T follicular helper cell (primary cell): ENCODE results near the gene CTNNA3.

ENCODE experiments used
- DNase-seq: peaks from one replicate; pipeline ENCODE4 v3.0.0-alpha.2; 2020; ENCODE audit warnings: low read depth

The CTNNA3 gene

DNA sequence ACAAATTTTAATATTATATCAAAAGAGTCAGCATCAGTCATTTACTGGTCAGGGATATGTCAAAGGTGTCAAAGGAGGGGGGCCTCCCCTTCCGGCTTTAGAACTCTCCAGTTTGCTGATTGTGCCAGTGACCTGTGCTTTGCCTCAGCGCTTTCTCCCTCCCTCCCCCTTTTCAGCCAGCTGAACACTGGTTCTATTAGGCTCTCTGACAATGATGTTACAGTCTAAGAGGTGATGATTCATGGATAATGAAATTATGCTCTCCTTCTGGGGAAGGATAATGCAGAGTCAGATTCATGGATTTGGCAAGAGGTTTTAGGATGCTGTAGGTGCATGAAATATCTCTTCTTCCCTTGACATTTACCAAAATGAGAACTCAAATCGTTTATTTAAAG lies 764.0 kb downstream of the CTNNA3 start:
- no peak for DNase-seq

DNA sequence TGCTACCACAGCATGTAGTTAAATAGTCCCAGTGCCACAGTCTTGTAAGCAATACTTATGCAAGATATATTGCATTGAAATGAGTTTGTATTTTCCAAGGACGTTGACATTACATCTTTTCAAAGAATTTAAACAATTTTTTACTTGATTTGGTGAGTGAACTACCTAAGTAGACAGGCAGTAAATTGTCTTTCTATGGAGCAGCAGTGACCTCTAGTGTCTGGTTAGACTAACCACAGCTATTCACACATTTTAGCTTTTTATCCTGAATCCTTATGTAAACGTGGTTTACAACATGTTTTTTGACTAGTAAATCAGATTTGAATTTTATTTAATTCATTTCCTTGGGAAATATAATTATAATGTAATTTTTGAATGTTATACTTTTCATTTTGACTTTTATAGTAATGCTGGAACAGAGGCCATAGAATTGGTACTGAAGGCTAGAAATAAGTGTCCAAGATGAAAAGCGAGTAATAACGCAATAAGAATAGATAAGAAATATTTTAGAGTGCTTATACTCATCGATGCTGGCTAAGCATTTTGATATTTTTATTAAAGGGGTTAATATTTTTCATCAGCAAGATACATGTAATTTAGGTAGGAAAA lies 764.6 kb downstream of the CTNNA3 start:
- no peak for DNase-seq

GRCh38 chr10:66929375-66929774 lies 766.6 kb downstream of the CTNNA3 start:
- no peak for DNase-seq

DNA sequence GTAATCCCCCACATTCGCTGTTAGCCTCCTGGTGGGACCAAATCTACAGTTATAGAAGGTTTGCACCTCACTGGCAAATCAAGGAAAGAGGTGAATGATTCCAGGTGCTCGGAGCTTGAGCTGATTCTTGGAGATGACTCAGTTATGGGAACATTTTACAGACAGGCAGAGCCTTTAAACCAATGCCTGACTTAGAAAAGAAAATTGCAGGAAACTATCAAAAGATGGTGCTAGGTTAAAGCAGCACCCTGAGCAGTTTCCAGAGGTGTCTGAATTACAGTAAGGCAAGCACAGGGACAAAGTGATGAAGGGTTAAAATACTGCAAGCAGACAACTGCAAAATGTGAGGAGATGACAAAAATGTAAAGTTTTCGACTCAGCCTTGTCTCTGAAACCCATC lies 767.2 kb downstream of the CTNNA3 start:
- no peak for DNase-seq

- no peak for DNase-seq
Measured at GRCh38 chr10:66927971-66928770, 767.8 kb downstream of the CTNNA3 start.

GRCh38 chr10:66927251-66927935 lies 768.6 kb downstream of the CTNNA3 start:
- no peak for DNase-seq

- no peak for DNase-seq
Measured at GRCh38 chr10:66926841-66927240, 769.2 kb downstream of the CTNNA3 start.

GRCh38 chr10:66925896-66926715 lies 769.9 kb downstream of the CTNNA3 start, which contains the start of gene LRRTM3:
Gene LRRTM3, plus strand, starts transcription at chr10:66926036.
- no peak for DNase-seq

GRCh38 chr10:66925373-66925772 lies 770.6 kb downstream of the CTNNA3 start:
- DNase-seq = no peak

DNA sequence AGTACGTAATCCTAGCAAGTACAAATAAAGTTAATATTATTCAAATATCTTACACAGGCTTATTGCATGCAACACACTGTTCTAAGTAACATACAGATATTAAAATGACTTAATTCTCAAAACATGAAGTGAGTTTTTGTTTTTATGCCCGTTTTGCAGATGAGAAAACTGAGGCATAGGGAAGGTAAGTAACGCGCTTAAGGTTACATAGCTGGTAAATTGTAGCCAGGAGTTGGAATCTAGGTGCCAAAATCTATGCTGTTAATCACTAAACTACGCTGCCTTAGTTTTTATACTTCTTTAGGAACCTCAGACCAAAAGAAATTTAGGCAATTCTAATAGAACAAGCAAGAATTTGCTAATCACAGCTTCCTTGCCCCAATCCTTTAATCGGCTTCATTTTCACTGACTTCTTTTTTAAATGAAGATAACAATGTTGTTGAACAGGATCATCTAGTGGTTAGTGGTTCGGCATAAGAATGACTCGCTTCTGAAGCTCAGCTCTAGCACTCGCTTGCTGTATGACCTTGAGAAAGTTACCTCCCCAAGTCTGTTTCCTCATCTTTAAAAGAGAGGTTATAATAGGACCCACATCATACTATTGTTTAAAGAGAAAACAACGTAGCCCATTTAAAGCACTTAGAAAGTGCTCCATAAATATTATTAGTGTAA lies 771.2 kb downstream of the CTNNA3 start:
- no peak for DNase-seq

- no peak for DNase-seq
Measured at GRCh38 chr10:66919248-66919647, 776.7 kb downstream of the CTNNA3 start.

GRCh38 chr10:66917104-66917503 lies 778.9 kb downstream of the CTNNA3 start:
- no peak for DNase-seq

GRCh38 chr10:66916030-66916429 lies 780.0 kb downstream of the CTNNA3 start:
- DNase-seq = no peak

- DNase-seq = no peak
Measured at GRCh38 chr10:66910671-66911070, 785.3 kb downstream of the CTNNA3 start.

DNA sequence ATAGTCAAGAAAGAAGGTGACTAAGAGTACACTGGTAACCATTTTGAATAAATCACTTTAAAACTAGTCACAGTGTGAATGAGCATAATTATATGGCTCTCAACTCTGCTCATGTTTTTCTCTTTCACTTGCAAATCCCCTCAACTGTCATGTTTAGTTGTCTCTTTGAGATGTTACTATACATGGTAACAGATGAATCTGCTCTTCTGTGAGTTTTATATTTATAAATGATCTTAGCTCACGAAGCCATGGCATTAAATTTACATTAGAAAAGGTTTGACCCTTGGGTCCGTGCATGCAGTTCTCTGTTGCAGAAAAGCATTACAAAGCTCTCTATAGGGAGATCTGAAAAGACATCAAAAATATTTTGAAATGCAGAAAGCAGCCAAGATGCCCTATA lies 803.1 kb downstream of the CTNNA3 start:
- no peak for DNase-seq

- DNase-seq = no peak
Measured at GRCh38 chr10:66888237-66888636, 807.8 kb downstream of the CTNNA3 start.

DNA sequence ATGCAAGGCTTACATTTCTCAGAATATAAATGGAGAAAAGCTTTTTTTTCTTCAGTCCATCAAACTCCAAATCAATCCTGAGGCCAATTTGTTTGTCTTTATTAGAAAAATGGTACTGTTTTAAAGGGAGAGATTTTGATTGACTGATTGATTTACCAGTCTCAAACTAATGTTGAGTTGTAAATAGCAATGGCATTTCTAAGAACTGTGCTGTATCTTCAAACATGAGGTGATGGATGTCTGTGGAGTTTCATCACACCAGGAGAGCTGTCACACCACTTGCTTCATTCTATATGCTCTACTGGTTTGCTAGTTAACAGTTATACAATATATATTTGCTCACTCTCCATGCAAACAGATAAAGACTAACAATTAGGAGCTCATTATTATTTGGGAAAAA lies 809.1 kb downstream of the CTNNA3 start:
- DNase-seq = no peak

- DNase-seq = no peak
Measured at GRCh38 chr10:66882271-66882670, 813.7 kb downstream of the CTNNA3 start.

DNA sequence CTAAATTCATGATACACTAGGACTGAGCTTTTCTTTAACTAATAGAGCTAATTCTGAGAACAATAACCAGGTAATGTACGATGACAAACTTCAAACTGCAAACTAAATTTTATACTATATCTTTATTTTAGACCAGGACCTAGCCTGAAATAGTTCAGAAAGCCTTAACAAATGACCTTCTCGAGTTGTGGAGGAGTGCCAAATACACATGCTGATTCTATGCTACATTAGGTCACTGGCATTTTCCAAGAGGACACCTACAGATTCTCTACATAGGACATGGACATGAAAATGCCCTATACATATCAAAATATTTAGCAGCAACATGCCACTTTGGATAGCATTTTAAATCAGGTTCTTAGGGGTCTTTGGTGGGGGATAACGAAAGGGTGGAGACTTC lies 814.2 kb downstream of the CTNNA3 start:
- DNase-seq = no peak

GRCh38 chr10:66880826-66881225 lies 815.2 kb downstream of the CTNNA3 start:
- DNase-seq = no peak

DNA sequence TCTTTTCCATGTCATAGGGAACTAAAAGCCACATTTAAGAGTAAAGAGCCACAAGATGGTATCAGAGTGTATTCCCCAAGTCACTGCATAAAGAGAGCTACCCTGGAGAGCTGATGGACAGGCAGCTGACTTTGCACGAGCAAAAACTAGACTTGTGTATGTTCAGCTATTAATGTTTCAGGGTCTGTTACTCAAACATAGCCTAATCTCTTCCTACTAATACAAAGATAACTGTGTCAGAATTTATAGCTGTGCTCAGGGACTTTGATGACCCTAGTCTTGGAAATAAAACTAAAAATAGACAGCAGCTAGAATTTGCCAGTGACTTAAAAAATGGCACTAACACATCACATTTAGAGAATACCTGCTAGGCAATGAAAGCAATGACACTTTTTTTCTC lies 815.7 kb downstream of the CTNNA3 start:
- DNase-seq = no peak

GRCh38 chr10:66877361-66877760 lies 818.6 kb downstream of the CTNNA3 start:
- DNase-seq = no peak
